Omental fat pad (tissue), 4 donors: ENCODE results near the gene YEATS2. TPM values are rescaled to one million over a fixed set of nuclear protein-coding genes. Genes with fewer than 3 reads are reported as not detected.
"Not testable (repeated sequence)": the region's sequence is repeated elsewhere in the genome, so short reads cannot be mapped to it uniquely, and the experiment has no call there.

ENCODE experiments used
- ATAC-seq: fragments of 150-250 bp; one replicate; pipeline ENCODE4 v1.9.1; 2016; ENCODE audit warnings: mild to moderate bottlenecking, moderate library complexity; ENCODE audit not compliant: low FRiP score
- DNase-seq: peaks from one replicate; pipeline ENCODE4 v3.0.0-alpha.2; 2019; ENCODE audit warnings: low spot score
- CTCF ChIP-seq, 3 donors: fragments of 450-650 bp; IDR thresholded peaks; one replicate each; pipeline ENCODE4 v1.5.1; 2016 to 2017; ENCODE audit warnings: antibody characterized with exemption in 3 of 3, mild to moderate bottlenecking in 3 of 3, moderate library complexity in 2 of 3
- total RNA-seq, 4 donors: library from RNA; depleted of rRNA; stranded (reverse); fragments of >200 nt; gene quantifications; one replicate each; pipeline ENCODE4 v1.1.0, GENCODE V29; 2016

The YEATS2 gene
- total RNA-seq, 4 donors from 2014 or later: 17.7 to 36.1 (median 23.7) TPM

- ATAC-seq: no peak
- no peak for TF ChIP-seq CTCF (IDR thresholded peaks at IDR 0.05)
Measured at GRCh38 chr3:183697123-183697609, 431 bp upstream of the YEATS2 start.

GRCh38 chr3:183698318-183698751 lies 738 bp downstream of the YEATS2 start:
- TF ChIP-seq CTCF (IDR thresholded peaks at IDR 0.05): no peak
- DNase-seq: no peak
- peak; percentile 62 for ATAC-seq

More at GRCh38 chr3:183697123-183697609, 431 bp upstream of the YEATS2 start:
- DNase-seq: no peak

- no peak for TF ChIP-seq CTCF (IDR thresholded peaks at IDR 0.05)
- ATAC-seq (no peak), DNase-seq (no peak)
Measured at GRCh38 chr3:183698756-183699155, 1.2 kb downstream of the YEATS2 start.

- no peak for TF ChIP-seq CTCF (IDR thresholded peaks at IDR 0.05)
- DNase-seq: no peak
- no peak for ATAC-seq
Measured at GRCh38 chr3:183699238-183699947, 1.8 kb downstream of the YEATS2 start.

- no peak for TF ChIP-seq CTCF (IDR thresholded peaks at IDR 0.05)
- ATAC-seq: no peak
- no peak for DNase-seq
Measured at GRCh38 chr3:183701744-183702143, 4.1 kb downstream of the YEATS2 start.

GRCh38 chr3:183703892-183704291 lies 6.3 kb downstream of the YEATS2 start:
- DNase-seq, ATAC-seq: not testable (repeated sequence)

- DNase-seq: no peak
- no peak for TF ChIP-seq CTCF (IDR thresholded peaks at IDR 0.05)
- no peak for ATAC-seq
Measured at GRCh38 chr3:183710231-183710630, 12.6 kb downstream of the YEATS2 start.
